Stimulated activated naive CD8-positive, alpha-beta T cell treated with anti-CD3 and anti-CD28 coated beads, Interleukin-15, Interleukin-2, amounts not matched to agents 100 U/mL and 50 U/mL, for 24 hours (primary cell): ENCODE results near the gene DNM3.

ENCODE experiments used
- ATAC-seq: fragments of 150-1000 bp; cut with Tn5 transposase; one replicate; pipeline ENCODE4 v1.10.0; 2021
- DNase-seq: peaks from one replicate; pipeline ENCODE4 v3.0.0; 2021

DNM3 gene

DNA sequence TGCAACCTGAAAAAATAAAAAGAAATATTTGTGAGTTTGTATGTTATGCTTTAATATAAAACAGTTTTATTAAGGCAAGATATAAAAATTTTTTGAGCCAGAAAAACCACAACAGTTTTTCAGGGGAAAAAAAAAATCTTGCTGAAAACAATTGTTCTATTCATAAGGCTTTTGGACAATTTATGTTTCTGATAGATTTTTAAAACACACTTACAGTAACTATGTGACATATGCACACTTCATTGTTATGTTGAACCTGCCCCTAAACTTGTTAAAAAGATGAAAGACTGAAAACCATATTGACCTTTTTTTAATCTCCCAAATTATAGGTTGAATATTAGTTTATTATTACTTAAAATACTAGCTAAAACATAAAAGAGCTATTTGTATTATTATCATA, 299.3 kb downstream of the DNM3 start:
- ATAC-seq (no peak), DNase-seq (no peak)

DNA sequence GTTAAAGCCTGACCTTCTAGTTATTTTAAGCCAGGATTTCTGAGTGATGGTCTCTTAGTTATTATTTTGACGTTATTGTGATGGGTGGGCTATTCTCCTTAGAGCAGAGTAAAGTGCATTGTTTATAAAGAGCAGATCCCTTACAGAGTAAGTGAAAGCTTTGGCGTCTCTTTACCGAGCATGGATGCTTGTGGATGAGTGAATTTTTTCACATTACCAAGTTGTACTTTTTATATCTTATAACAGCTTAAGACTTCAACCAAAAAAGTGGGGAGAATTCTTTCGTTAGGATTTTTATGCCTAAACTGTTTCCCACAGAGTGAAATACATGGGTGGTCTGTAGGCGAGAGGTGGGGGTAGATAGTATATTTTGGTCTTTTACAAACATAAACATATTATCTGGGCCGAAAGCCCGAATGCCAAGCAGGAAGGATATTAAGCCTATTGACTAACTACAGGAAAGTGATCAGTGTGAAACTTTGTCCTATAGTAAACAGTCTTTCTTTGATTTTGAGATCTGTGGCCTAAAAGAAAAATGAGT, 300.1 kb downstream of the DNM3 start:
- ATAC-seq (no peak), DNase-seq (no peak)

DNA sequence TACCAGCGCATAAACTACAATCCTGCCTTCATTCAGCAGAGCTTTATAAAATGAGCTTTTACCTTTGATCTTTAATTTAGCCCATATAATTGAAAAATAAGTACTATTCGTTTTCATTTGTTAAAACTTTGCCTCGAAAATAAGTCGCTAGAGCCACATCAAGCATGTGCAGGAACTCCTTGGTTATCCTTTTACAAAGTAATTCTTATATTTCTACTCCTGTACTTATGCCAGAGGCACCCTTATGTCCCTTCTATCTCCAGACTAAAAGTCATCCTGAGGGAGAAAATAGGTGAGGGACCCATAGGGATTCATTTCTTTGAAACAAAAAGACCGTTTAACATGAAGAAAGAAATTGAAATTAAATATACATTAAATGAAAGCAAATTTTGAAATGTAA, 301.0 kb downstream of the DNM3 start:
- no peak for DNase-seq

GRCh38 chr1:172143384-172144055, 302.2 kb downstream of the DNM3 start:
- DNase-seq, result no peak
- no peak for ATAC-seq

More for the DNA sequence above, 301.0 kb downstream of the DNM3 start:
- no peak for ATAC-seq

DNA sequence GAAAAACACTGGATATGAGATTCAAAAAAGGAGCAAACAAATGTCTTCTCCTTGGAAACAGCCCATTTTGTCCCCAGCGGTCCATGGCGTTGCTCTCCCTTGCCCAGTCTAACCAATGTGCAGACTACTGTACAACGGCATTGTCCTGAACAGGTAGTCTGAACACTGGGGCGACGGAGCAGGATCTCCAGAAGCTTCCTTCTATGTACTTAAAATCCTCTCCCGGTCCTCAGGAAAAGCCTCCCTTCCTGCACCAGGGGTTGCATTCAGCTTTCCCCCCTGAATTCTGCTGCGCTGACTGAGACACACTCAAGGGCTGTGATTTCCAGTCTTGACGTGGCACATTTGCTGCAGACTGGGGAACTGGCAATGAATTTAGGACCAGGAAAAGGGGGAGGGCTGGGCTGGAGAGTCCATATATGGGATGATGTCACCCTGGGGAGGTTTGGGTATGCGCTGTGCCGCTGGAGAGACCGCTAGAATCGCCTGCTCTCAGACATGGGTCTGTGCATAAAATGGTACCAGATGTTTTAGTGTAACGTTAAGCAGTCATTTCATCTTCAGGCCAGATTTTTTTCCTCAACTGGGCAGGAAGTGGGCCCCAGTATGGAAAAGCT, 303.3 kb downstream of the DNM3 start:
- ATAC-seq (no peak), DNase-seq (no peak)

- peak; percentile 43 for ATAC-seq
- DNase-seq, result no peak
Observed at GRCh38 chr1:172145231-172145651, 303.9 kb downstream of the DNM3 start.

DNA sequence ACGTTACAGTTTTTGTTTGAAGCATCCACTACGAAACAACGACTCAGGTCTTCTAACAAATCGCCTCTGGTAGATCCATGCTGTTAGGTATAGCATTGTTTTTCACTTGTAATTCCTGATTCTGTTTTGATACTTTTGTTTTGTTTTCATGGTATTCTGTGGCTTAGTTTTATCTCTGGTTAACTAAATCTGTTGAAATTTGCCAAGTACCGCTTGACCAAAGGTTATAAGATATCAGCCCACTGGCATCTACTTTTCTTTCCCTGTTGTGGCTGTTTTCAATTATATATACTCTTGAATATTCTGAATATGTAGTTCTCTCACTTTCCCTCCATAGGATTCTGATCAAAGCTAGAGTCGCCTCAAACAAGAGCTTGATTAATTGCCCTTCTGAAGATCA, 304.4 kb downstream of the DNM3 start:
- DNase-seq (no peak), ATAC-seq (no peak)

- no peak for ATAC-seq
- no peak for DNase-seq
Observed at GRCh38 chr1:172146141-172146850, 305.0 kb downstream of the DNM3 start.

- no peak for DNase-seq
- ATAC-seq, result no peak
Observed at GRCh38 chr1:172147541-172147940, 306.2 kb downstream of the DNM3 start.

- no peak for ATAC-seq
- no peak for DNase-seq
Observed at GRCh38 chr1:172148213-172148612, 306.9 kb downstream of the DNM3 start.

DNA sequence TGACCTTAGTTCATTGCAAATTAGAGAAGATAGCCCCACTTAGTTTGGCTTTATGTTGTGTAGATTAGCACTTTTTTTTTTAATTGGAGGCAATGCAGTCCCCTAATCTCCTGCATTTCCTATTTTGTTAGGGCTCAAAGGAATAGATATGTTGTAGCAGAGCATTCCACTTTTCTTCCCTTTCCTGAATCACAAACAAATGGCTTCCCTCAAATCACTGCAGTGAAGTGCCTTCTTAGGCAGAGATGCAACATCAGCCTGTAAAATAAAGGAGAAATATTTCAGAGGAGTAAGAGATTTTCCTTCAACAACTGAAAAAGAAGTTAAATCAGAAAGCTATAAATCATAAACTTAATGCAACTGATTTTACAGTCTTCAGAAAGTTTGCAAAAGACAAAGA, 307.4 kb downstream of the DNM3 start:
- DNase-seq, result no peak
- ATAC-seq, result no peak

GRCh38 chr1:172149346-172149745, 308.0 kb downstream of the DNM3 start:
- no peak for ATAC-seq
- no peak for DNase-seq

GRCh38 chr1:172154551-172154950, 313.3 kb downstream of the DNM3 start:
- ATAC-seq (peak; percentile 90), DNase-seq (no peak)

DNA sequence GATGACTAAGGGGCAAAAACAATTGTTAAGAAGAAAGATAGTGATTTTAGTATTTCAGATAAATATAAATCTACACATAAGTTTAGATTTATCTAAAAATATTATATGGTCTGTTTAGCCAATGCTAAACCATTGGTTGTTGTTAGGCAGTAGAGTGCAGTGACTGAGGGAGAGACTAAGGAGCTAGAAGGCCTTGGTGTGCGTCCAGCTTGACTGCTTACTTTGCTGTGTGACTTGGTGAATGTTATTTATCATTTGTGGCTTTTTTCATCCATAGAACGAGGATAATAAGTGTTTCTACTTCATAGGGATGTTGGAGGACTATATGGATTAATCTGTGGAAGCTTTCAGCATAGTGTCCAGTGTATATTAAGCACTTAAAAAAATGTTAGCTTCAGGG, 314.5 kb downstream of the DNM3 start:
- ATAC-seq, result no peak
- no peak for DNase-seq

GRCh38 chr1:172162236-172162635, 320.9 kb downstream of the DNM3 start:
- no peak for DNase-seq
- ATAC-seq, result no peak

DNA sequence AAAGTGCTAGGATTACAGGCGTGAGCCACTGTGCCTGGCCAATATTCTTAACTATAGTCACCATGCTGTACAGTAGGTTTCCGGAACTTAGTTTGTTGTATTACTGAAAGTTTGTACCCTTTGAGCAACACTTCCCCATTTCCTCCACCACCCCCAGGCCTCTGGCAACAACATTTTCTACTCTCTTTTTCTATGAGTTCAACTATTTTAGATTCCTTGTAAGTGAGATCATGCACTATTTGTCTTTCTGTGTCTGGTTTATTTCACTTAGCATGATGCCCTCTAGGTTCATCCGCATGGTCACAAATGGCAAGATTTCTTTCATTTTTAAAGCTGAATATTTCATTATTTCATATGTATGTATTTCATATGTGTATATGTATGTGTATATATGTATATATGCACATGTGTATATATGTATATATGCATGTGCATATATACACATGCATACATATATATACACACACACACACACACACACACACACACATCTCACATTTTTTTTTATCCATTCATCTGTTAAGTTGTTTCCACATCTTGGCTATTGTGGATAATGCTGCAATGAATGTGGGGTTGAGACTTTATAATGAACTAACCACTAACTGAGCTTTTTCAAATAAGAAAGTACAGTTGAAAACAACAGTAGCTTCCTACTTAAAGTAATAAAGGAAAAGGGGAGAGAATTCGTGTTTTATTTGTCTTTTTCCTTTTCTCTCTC, 322.4 kb downstream of the DNM3 start:
- ATAC-seq, result no peak
- DNase-seq, result no peak

DNA sequence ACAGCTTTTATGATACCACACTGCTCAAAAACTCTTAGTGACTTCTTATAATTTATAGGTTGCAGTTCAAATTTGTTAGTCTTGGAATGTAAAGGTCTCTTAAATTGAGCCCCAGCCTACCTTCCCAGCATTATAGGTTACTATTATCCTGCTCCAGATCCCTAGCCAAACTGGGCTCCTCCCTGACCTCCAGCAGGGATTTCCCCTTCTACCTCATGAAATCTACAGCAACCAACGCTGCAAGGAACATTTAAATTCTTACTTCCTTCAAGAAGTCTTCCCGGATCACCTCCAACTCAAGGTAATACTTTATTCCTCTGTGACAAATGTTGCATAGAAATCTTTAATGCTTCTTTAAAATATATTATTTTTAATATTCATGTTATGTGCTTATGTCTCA, 324.1 kb downstream of the DNM3 start:
- DNase-seq, result no peak
- no peak for ATAC-seq

DNA sequence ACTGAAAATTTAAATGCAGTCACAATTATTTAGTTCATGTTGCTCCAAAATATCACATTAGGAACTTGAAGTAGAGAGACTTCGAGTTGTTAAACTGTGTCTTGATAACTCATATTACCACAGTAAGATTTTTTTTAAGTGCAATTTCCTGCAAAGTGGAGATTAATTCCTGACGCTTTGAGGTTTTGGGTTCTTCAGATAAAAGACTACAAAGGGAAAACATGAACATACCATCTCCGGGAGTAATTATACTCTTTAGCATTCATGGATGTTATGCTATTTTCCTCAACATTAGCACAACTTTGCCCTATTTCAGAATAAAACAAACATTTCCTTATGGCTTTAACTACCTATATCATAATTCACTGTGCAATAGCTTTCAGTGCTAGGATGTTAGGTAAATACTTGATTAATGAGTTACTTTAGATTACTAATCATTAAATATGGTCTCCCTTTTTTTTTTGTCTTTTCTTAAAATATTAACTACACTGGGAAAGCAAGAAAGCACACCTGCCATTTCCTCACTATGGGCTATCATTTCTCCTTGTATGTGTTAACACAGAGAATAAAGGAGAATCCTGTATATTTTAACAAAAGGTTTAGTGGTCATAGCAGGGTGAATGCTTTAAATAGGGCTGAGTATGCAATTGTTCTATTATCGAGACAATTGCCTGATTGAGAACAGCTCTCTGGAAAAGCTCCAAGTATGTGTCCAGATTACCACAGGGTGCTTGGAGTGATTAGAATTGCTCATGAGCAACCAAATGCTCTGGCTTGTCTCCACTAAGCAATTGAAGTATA, 326.7 kb downstream of the DNM3 start:
- ATAC-seq, result no peak

DNA sequence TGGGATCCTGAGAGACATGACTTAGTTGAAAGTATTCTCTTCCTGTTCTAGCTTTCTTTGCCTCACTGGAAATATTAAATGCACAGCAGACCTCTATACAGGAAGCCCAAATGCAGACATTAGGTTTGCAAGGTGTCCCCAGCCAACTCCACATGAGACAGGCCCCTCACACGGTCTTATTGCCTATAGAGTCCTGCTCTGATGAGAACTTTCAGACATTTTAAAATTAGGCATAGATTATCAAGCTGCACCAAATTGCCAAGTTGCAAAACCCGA, 327.2 kb downstream of the DNM3 start:
- ATAC-seq (no peak), DNase-seq (no peak)

More for the DNA sequence above, 326.7 kb downstream of the DNM3 start:
- no peak for DNase-seq

GRCh38 chr1:172169836-172170235, 328.5 kb downstream of the DNM3 start:
- DNase-seq (no peak), ATAC-seq (no peak)

DNA sequence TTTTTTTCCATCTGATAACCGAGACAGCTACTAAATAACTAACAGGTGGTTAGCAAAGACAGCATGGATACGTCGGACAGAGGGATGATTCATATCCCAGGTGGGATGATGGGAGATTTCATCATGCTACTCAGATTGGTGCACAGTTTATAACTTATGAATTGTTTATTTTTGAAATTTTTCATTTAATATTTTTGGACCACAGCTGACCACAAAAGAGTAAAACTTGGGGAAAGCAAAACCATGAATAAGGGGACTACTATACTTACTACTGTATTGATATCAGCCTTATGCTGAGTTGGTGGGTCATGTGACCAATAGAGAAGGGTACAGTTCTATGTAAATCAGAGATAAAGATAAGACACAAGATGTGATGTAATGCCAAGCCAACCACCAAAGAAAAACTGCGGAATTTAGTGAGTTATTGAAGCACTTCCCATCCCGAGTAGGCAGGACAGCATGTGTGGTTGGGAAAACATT, 331.1 kb downstream of the DNM3 start:
- no peak for ATAC-seq
- no peak for DNase-seq

- no peak for DNase-seq
- ATAC-seq, result no peak
Observed at GRCh38 chr1:172176206-172176605, 334.9 kb downstream of the DNM3 start.
